ENCODE measurements around the gene KIF13A. TPM values are rescaled to one million over a fixed set of nuclear protein-coding genes. Genes with fewer than 3 reads are reported as not detected.
"Not testable (repeated sequence)": the region's sequence is repeated elsewhere in the genome, so short reads cannot be mapped to it uniquely, and the experiment has no call there.

The KIF13A gene
- total RNA-seq, 1 donor = 86.8 TPM

DNA sequence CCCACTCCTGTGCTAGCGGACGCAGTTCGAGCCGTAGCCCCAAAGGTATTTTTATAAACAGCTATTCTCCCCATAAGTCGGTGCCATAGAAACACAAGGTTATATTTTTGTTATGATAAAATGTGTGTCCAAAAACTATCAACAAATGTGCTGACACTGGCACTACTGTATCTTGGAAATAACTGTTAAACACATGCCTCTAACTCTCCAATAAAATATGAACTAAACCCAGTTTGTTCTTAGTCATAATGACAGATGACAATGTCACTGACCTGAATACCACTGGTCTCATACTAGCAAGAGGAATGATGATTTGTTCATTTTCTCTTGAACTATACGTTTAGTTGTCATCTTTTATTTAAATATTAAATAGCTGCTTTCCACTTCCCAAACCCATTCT lies 229.3 kb downstream of the KIF13A start:
- TF ChIP-seq, protein P1, sequence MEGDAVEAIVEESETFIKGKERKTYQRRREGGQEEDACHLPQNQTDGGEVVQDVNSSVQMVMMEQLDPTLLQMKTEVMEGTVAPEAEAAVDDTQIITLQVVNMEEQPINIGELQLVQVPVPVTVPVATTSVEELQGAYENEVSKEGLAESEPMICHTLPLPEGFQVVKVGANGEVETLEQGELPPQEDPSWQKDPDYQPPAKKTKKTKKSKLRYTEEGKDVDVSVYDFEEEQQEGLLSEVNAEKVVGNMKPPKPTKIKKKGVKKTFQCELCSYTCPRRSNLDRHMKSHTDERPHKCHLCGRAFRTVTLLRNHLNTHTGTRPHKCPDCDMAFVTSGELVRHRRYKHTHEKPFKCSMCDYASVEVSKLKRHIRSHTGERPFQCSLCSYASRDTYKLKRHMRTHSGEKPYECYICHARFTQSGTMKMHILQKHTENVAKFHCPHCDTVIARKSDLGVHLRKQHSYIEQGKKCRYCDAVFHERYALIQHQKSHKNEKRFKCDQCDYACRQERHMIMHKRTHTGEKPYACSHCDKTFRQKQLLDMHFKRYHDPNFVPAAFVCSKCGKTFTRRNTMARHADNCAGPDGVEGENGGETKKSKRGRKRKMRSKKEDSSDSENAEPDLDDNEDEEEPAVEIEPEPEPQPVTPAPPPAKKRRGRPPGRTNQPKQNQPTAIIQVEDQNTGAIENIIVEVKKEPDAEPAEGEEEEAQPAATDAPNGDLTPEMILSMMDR (IDR thresholded peaks at IDR 0.05; ENCODE audit: insufficient read depth, low read length) = no peak
- DNase-seq (ENCODE audit: low read depth) = no peak
- H3K4me3 ChIP-seq (ENCODE audit: low read depth, low read length) = no peak overlapping the region

DNA sequence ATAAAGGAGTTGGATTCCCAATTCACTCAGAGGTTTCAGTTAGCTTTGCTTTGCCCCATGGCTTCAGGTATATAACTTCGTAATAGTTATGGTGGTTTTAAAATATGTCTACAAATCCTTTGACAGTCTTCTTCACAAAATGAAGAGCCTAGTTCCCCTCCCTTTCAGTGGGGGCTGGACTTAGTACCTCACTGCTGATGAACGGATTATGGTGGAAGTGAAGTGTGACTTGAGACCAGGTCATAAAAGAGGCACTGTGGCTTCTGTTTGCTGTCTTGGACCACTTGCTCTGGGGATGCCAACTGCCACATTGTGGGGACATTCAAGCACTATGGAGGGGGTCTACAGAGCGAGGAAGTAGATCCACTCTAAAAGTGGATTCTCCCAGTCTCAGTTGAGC lies 233.2 kb downstream of the KIF13A start:
- no peak for DNase-seq (ENCODE audit: low read depth)
- TF ChIP-seq, protein P1 (IDR thresholded peaks at IDR 0.05; ENCODE audit: insufficient read depth, low read length) = no peak
- H3K4me3 ChIP-seq (ENCODE audit: low read depth, low read length) = no peak overlapping the region

DNA sequence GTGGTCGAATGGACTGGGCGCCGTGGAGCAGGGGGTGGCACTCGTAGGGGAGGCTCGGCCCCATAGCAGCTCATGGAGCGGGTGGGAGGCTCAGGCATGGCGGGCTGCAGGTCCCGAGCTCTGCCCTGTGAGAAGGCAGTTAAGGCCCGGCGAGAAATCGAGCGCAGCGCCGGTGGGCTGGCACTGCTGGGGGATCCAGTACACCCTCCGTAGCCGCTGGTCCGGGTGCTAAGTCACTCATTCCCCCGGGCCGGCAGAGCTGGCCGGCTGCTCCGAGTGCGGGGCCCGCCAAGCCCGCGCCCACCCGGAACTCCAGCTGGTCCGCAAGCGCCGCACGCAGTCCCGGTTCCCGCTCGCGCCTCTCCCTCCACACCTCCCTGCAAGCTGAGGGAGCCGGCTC lies 242.1 kb downstream of the KIF13A start:
- DNase-seq (ENCODE audit: low read depth); H3K4me3 ChIP-seq (ENCODE audit: low read depth, low read length): not testable (repeated sequence)

DNA sequence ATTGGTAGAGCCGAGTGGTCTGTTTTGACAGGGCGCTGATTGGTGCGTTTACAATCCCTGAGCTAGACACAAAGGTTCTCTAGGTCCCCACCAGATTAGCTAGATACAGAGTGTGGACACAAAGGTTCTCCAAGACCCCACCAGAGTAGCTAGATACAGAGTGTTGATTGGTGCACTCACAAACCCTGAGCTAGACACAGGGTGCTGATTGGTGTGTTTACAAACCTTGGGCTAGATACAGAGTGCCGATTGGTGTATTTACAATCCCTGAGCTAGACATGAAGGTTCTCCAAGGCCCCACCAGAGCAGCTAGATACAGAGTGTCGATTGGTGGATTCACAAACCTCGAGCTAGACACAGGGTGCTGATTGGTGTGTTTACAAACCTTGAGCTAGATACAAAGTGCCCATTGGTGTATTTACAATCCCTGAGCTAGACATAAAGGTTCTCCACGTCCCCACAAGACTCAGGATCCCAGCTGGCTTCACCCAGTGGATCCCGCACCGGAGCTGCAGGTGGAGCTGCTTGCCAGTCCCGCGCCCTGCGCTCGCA lies 242.6 kb downstream of the KIF13A start:
- DNase-seq (ENCODE audit: low read depth); H3K4me3 ChIP-seq (ENCODE audit: low read depth, low read length): not testable (repeated sequence)

DNA sequence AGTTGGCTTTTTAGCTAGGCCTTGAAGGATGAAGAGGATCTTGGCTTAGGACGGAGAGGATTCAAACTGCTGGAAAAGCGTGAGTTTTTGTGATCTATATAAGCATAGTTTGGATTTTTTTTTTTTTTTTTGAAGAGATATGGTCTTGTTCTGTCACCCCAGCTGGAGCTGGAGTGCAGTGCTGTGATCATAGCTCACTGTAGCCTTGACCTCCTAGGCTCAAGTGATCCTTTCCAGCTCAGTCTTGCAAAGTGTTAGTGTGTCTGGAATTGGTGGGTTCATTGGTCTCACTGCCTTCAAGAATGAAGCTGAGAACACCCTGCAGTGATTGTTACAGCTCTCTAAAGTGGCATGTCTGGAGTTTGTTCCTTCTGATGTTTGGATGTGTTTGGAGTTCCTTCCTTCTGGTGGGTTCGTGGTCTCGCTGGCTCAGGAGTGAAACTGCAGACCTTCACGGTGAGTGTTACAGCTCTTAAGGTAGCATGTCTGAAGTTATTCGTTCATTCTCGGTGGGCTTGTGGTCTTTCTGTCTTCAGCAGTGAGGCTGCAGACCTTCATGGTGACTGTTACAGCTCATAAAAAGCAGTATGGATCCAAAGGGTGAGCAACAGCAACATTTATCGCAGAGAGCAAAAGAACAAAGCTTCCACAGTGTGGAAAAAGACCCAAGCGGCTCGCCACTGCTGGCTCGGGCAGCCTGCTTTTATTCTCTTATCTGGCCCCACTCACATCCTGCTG lies 243.2 kb downstream of the KIF13A start:
- DNase-seq (ENCODE audit: low read depth) = no peak
- TF ChIP-seq, protein P1 (IDR thresholded peaks at IDR 0.05; ENCODE audit: insufficient read depth, low read length) = no peak
- H3K4me3 ChIP-seq (ENCODE audit: low read depth, low read length) = no peak overlapping the region

DNA sequence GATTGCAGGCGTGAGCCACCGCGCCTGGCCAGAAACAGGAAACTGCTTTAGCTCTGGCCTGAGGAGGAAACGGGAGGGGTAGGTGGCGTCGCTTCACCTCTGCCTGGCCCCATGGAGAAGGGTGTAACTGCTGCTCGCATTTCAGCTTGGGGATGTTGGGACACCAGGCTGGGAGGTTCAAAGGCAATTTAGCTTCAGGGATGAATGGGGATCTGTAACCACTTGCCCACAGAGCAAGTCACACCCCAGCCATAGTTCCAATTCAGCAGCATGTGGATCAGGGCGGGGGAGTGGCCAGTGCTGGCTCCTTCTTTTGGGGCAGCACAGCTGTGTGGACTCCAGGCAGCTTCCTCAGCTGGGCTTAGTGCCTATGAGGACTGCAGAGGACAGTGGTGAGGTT lies 245.9 kb downstream of the KIF13A start:
- no peak for DNase-seq (ENCODE audit: low read depth)
- H3K4me3 ChIP-seq (ENCODE audit: low read depth, low read length) = no peak overlapping the region
- TF ChIP-seq, protein P1 (IDR thresholded peaks at IDR 0.05; ENCODE audit: insufficient read depth, low read length) = no peak

DNA sequence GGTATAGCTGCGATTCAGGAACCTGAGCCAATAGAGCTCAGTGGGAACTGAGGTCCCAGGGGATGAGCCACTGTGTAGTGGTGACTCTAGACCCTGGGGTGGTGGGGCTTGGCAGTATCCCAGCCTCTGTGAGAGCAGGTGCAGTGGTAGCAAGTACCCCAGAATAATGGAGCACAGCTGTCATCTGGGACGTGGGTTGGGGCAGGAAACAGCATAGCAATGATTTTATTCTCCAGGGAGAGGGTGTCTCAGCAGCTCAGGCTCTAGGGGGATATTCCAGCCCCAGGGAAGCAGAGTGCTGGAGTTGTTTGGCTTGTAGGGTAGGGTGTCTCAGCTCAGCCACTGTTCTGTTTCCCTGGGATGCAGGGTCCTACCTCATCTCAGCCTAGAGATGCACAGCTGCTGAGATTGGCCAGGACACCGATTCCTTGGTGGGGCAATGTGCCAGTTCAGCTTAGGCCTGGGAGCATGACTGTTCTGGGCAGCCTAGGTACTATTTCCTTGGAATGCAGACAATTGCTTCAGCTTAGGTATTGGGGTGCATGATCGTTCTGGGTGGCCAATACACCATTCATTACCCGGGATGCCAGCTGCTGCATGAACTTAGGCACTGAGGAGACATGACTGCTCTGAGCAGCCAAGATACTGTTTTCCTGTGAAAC lies 246.7 kb downstream of the KIF13A start:
- DNase-seq (ENCODE audit: low read depth) = no peak
- TF ChIP-seq, protein P1 (IDR thresholded peaks at IDR 0.05; ENCODE audit: insufficient read depth, low read length) = no peak
- no peak overlapping the region for H3K4me3 ChIP-seq (ENCODE audit: low read depth, low read length)
